HG03139 (cell line): ENCODE data around the gene DMXL1.

ENCODE experiments used
- ATAC-seq: cut with Tn5 transposase; IDR thresholded peaks from one replicate; pipeline ENCODE4 v1.9.1; 2021; ENCODE audit not compliant: unreplicated experiment

Gene DMXL1, protein sequence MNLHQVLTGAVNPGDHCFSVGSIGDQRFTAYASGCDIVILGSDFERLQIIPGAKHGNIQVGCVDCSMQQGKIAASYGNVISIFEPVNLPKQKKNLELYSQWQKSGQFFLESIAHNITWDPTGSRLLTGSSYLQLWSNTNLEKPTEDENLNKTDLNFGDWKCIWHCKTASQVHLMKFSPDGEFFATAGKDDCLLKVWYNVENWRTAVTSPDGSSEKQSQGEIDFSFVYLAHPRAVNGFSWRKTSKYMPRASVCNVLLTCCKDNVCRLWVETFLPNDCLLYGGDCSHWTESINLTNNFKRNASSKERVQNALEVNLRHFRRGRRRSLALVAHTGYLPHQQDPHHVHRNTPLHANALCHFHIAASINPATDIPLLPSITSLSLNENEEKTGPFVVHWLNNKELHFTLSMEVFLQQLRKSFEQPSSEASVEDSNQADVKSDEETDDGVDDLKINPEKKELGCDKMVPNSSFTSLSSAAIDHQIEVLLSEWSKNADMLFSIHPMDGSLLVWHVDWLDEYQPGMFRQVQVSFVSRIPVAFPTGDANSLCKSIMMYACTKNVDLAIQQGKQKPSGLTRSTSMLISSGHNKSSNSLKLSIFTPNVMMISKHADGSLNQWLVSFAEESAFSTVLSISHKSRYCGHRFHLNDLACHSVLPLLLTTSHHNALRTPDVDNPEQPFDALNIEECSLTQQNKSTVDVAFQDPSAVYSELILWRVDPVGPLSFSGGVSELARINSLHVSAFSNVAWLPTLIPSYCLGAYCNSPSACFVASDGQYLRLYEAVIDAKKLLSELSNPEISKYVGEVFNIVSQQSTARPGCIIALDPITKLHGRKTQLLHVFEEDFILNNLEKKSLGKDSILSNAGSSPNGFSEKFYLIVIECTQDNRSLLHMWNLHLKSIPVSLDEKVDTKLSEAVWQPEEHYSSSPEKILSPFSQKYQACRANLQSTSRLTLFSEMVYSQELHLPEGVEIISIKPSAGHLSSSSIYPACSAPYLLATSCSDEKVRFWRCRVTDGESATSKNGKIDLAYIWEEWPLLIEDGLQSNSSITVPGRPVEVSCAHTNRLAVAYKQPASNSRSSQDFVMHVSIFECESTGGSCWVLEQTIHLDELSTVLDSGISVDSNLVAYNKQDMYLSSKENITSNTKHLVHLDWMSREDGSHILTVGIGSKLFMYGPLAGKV (N-terminal part only)

GRCh38 chr5:119070828-119071560 lies at the start of gene DMXL1:
DMXL1 (plus strand) TSS chr5:119071087; CDS start chr5:119071570, 483 bp downstream.
- ATAC-seq: peak; percentile 70

DNA sequence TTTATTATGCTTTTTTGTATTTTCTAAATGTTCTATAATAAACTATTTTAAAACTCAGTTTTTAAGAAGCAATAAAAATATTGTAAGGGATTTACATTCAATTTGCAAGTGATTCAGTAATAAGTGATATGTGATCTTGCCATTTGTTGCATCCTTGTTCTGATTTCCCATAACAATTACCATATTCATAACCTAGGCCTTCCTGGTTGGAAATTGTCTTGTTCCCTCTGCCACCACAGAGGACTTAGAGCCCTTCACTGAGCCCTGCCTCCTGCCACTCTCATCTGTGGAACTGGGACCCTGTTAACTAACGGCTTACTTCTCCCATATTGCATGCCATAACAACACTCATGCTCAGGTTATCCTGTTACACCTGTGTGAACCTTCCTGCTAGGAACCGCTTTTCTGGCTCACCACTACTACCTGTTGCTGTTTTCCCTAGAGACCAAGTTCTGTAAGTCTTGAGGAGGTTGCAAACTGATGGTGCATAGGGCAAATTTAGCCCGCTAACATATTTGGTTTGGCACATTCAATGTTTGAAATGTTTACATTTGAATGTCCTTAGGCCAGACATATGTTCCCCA lies 49.6 kb upstream of the DMXL1 start:
- no peak for ATAC-seq

- peak; percentile 75 for ATAC-seq
Measured at GRCh38 chr5:119022017-119022745, 48.7 kb upstream of the DMXL1 start.

DNA sequence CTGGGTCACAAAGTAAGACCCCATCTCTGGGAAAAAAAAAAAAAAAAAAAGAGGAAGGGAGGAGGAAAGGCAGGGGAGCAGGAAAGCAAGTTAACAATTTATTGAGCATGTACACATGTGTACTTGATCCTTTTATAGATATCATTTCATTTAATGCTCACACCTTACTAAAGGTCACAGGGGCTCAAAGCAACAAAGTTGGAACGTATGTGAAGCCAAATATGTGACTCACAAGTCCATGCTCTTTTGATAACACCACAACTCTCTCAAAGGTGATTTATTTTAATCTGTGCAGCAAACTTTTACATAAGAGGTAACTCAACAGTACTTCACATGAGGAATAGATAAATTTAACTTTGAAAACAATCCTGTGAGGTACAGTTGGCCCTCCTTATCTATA lies 48.1 kb upstream of the DMXL1 start:
- ATAC-seq: no peak

DNA sequence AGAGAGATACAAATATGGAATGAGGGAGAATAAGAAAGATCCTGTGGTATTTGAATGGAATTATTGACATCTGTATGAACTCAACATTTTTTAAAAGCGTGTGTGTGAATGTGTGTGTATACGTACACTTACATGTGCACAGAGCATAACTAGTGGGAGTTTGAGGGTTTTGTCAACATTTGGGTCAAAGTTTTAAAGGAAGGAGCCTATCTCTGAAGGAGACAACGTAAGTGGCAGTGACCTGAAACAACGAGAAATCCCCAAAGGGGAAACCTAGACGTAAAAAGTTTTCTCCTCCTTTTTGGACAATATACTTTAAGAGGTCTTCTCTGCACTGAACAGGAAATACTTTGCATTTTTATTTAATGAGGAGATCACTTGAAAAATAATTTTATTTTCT lies 42.3 kb upstream of the DMXL1 start:
- ATAC-seq: no peak

DNA sequence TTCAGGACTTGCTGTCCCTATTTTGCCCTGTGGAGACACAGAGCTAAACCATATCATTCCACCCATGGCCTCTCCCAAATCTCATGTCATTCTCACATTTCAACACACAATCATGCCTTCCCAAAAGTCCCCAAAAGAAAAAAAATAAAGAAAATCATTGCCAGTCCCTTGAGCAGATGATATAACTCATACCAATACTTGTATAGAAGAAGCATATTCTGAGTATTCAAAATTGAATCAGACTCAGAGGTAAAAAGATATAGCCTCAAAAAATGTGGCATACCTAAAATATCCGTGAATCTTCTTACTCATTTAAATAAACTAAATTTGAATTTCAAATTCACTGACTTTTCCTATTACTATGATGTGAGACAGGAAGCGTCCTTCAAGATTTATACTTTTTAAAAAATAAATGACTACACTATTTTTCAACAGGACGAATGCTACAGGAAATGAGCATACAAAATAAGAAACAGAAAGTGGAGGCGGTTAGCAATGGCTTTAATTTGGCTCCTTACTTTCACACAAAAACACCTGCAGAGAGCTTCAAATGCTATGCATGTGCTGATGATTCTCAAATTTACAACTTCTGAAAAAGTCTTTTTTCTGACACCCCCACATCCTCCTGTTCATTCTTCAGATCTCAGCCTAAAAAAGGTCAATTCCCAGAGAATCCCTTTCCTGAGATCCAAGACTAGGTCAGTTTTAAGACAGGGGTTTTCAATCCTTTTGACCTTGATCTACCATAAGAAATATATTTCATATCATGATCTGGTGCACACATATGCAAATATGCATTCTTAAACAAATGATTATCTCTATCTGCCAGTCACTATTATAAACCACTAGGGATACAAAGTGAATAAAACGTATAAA lies 39.6 kb upstream of the DMXL1 start:
- ATAC-seq: peak; percentile 76

DNA sequence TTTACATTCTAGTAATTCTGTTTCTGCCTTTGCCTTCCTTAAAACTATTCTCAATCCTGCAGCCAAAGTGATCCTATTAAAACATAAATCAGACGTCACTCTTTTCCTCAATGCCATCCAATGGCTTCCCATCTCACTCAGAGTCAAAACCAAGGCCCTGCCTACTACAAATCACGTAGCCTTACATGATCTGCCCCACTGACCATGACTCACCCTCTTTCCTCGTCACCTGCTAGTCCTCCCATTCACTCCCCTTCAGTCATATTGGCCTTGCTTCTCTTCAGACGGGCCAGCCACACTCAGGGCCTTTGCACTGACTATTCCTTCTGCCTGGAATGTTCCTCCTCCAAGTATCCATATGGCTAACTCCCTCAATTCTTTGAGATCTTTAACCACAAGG lies 39.0 kb upstream of the DMXL1 start:
- ATAC-seq: peak; percentile 57

- ATAC-seq: no peak
Measured at GRCh38 chr5:119032656-119033055, 38.2 kb upstream of the DMXL1 start.

DNA sequence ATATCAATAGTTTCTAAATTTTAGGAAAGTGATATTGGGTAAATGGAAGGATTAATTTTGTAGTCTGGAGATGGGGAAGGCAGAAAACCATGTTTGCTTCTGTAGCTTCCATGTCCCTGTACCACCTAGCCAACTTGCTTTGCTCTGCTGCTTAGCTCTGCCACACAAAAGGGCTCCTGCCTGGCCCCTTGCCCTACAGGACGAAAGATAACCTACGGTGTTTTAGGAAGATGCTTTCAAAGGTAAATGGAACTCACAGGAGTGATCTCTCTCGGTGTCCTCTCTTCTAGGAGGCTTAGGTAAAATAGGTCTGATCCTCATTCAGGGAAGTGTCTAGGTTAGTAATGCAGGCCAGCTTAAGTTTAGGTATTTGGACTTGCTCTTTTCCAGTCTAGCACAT lies 37.8 kb upstream of the DMXL1 start:
- ATAC-seq: no peak

- no peak for ATAC-seq
Measured at GRCh38 chr5:119036101-119036762, 34.7 kb upstream of the DMXL1 start.

- ATAC-seq: no peak
Measured at GRCh38 chr5:119037496-119038215, 33.2 kb upstream of the DMXL1 start.

DNA sequence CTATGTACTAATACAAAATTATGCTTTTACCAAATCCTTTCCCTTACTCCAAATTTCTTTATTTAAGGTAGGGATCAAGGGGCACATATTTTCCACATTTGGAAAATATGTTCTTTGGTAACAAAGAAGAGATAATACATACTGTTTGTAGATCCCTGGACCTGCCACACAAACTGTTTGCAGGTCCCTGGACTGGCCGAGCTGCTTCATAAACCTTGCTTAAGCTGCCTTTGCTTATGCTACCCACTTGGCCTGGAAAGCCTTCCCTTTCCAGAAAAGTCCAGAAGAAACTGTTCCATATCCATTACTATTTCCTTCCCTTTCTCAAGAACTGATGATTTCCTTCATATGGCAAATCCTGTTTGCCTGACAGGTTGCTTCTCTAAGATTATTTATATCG lies 22.6 kb upstream of the DMXL1 start:
- ATAC-seq: no peak

DNA sequence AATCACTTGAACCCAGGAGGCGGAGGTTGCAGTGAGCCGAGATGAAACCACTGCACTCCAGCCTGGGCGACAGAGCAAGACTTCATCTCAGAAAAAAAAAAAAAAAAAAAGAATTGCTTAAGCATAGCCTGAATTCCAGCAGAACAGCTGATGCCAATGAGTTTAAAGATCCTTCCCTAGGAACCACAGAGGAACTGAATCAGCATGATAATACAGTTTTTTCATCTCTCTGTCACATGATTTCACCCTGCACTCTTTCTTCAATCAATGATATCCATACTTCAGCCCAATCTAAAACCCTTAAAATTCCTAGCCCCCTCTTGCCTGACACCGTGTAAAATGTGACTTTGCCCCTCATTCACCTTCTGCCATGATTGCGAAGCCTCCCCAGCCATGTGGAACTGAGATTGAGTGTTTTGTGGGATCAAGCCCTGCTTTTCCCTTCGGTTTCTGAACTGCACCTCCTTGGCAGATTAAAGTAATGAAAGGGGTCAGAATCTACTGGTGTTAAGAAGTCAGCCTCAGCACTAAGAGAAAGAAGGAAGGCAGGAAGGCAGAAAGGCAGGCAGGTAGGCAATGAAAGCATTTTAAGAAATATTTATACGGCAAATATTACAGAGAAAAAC lies 20.9 kb upstream of the DMXL1 start:
- ATAC-seq: no peak

DNA sequence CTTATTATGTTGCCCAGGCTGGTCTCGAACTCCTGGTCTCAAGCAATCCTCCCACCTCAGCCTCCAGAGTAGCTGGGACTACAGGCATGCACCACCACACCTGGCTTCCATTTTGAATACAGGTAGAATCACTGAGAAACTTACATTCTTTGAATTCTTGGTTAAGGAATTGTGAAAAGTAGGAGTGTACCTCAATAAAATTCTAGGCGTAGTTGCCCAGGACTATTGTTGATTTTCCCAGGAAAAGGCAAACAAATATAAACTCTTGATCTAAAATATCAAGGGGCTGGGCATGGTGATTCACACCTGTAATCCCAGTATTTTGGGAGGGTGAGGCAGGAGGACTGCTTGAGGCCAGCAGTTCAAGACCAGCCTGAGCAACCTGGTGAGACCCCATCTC lies 16.8 kb upstream of the DMXL1 start:
- no peak for ATAC-seq

GRCh38 chr5:119055294-119055693 lies 15.6 kb upstream of the DMXL1 start:
- ATAC-seq: no peak

- no peak for ATAC-seq
Measured at GRCh38 chr5:119058979-119059529, 11.8 kb upstream of the DMXL1 start.

DNA sequence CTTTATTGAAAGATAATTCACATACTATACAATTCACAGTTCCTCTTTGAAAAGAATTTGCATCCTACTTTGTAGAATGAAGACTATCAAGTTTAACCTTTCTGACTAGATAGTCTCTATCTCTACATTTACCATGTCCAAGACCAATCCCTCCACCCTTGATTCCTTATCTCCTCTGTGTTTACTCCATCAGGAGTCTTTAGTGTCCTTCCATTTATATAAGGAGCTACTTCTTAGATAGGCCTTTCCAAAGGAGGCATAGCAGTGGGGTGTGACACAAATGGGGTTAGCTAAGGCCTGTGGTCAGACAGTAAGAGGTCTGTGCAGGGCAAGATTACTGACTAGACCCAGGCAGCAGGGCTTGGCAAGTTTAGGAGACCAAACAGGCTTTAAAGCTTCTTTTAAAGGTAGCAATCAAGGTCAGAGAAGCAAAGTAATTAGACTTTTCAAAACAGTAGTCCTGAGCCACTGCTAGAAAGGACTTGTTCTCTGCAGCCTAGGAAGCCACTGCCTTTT lies 11.1 kb upstream of the DMXL1 start:
- ATAC-seq: no peak
